Activated naive CD8-positive, alpha-beta T cell (primary cell): ENCODE data around the gene SPATA16.
"Not testable (repeated sequence)": the region's sequence is repeated elsewhere in the genome, so short reads cannot be mapped to it uniquely, and the experiment has no call there.

Experiments used
- H3K27ac Mint-ChIP-seq: one replicate; pipeline ENCODE4 v1.8.0; 2021; ENCODE audit warnings: mixed read lengths
- H3K27me3 Mint-ChIP-seq: one replicate; pipeline ENCODE4 v1.8.0; 2021; ENCODE audit warnings: mixed read lengths
- H3K36me3 Mint-ChIP-seq: one replicate; pipeline ENCODE4 v1.8.0; 2021; ENCODE audit warnings: mixed read lengths
- H3K4me1 Mint-ChIP-seq: one replicate; pipeline ENCODE4 v1.8.0; 2021; ENCODE audit warnings: low read depth, mixed read lengths
- H3K4me3 Mint-ChIP-seq: one replicate; pipeline ENCODE4 v1.8.0; 2021; ENCODE audit warnings: mild to moderate bottlenecking, mixed read lengths
- H3K9me3 Mint-ChIP-seq: one replicate; pipeline ENCODE4 v1.8.0; 2021; ENCODE audit warnings: low read depth, mixed read lengths

Gene SPATA16

GRCh38 chr3:172968646-172969045, 172.4 kb downstream of the SPATA16 start:
- no peaks in the 10 kb centered on the region for H3K4me1 Mint-ChIP-seq
- no peaks in the 10 kb centered on the region for H3K27me3 Mint-ChIP-seq
- H3K27ac Mint-ChIP-seq = no peak overlapping the region
- no peaks in the 10 kb centered on the region for H3K36me3 Mint-ChIP-seq
- H3K9me3 Mint-ChIP-seq = no peaks in the 10 kb centered on the region
- H3K4me3 Mint-ChIP-seq = no peak overlapping the region

DNA sequence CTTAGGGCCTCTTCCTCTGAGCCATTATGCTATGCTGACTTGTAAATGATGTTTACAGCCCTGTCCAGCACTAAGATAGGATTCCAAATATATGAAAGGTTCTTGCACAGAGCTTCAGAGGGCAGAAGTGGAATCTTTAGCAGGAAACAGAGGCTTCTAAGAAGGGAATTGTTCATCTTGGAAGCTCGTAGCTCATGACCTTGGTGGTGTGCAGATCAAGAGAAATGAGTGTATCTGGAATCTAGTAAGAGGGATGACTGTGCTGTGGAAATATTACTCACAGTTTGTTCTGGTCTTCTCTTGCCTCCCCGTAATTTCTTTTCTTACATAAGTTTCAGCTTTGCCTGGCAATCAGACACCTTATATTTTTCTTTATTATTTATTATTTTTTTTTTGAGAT, 175.8 kb downstream of the SPATA16 start:
- H3K27ac Mint-ChIP-seq = no peak overlapping the region

DNA sequence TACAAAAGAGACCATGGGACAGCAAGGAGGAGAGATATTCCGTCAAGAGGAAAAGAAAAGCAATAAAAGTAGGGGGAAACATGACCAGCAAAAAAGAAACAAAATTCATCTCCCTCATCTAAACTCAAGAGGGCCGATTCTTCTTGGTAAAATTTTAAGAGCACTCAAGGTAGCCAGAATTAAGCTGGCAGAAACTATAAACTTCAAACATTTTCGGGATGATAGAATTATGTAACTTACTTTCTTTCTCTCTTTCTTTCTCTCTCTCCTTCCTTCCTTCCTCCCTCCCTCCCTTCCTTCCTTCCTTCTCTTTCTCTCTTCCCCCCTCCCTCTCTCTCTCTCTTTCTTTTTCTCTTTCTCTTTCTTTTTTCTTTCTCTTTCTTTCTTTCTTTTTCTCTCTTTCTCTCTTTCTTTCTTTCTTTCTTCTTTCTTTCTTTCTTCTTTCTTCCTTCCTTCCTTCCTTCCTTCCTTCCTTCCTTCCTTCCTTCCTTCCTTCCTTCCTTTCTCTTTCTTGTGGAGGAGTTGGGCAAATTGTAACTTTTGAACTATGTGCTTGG, 180.3 kb downstream of the SPATA16 start:
- not testable (repeated sequence) for H3K4me3 Mint-ChIP-seq, H3K4me1 Mint-ChIP-seq, H3K27me3 Mint-ChIP-seq, H3K27ac Mint-ChIP-seq, H3K9me3 Mint-ChIP-seq, H3K36me3 Mint-ChIP-seq

More for the DNA sequence above, 175.8 kb downstream of the SPATA16 start:
- H3K9me3 Mint-ChIP-seq = no peaks in the 10 kb centered on the region
- no peaks in the 10 kb centered on the region for H3K36me3 Mint-ChIP-seq
- no peaks in the 10 kb centered on the region for H3K27me3 Mint-ChIP-seq
- no peak overlapping the region for H3K4me3 Mint-ChIP-seq
- no peaks in the 10 kb centered on the region for H3K4me1 Mint-ChIP-seq

DNA sequence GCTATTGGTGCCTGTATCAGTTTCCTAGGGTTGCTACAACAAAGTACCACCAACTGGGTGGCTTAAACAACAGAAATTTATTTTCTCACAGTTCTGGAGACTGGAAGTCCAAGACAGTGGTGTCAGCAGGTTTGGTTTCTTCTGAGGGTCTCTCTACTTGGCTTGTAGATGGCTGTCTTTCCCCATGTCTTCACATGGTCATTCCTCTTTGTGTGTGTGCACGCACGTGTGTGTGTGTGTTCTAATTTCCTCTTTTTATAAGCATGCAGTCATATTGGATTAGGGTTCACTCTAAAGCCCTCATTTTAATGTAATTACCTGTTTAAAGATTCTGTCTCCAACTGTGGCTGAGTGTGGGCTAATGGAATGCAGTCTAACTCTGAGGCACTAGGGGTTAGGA, 182.5 kb downstream of the SPATA16 start:
- Mint-ChIP-seq H3K4me1 (no peaks in the 10 kb centered on the region), H3K4me3 (no peak overlapping the region)

GRCh38 chr3:172953571-172953970, 187.5 kb downstream of the SPATA16 start:
- no peaks in the 10 kb centered on the region for H3K9me3 Mint-ChIP-seq
- H3K27me3 Mint-ChIP-seq = no peaks in the 10 kb centered on the region
- H3K36me3 Mint-ChIP-seq = no peaks in the 10 kb centered on the region
- no peak overlapping the region for H3K4me3 Mint-ChIP-seq
- no peaks in the 10 kb centered on the region for H3K4me1 Mint-ChIP-seq
- H3K27ac Mint-ChIP-seq = no peak overlapping the region

More for the DNA sequence above, 182.5 kb downstream of the SPATA16 start:
- Mint-ChIP-seq H3K27ac (no peak overlapping the region), H3K36me3 (no peaks in the 10 kb centered on the region), H3K27me3 (no peaks in the 10 kb centered on the region), H3K9me3 (no peaks in the 10 kb centered on the region)

DNA sequence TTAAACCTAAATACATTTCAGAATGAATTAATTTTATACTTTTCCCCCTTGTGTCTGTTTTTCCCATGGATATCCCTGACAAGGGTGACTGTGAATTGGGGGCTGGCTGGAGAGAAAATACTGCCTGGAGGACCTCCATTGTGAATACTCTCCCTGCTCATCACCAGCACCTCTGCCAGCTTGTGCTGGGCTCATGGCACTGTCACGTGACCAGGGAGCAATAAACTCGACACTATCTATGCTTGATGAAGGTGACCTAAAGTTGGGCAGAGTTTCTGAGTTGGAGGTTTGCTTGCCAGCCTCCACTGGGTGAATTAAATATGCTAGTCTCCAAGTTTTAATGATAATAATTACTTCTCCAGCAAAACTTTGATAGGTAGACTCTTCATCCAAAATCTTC, 189.5 kb downstream of the SPATA16 start:
- Mint-ChIP-seq H3K9me3 (peaks cover 3% of the 10 kb centered on the region), H3K4me1 (no peaks in the 10 kb centered on the region), H3K27me3 (no peaks in the 10 kb centered on the region), H3K27ac (no peak overlapping the region), H3K4me3 (no peak overlapping the region), H3K36me3 (no peaks in the 10 kb centered on the region)

- Mint-ChIP-seq H3K27ac (no peak overlapping the region), H3K9me3 (peaks cover 3% of the 10 kb centered on the region), H3K4me1 (no peaks in the 10 kb centered on the region), H3K36me3 (no peaks in the 10 kb centered on the region), H3K27me3 (no peaks in the 10 kb centered on the region), H3K4me3 (no peak overlapping the region)
These were observed 195.0 kb downstream of the SPATA16 start for GRCh38 chr3:172946061-172946460.

GRCh38 chr3:172939651-172940293, 201.3 kb downstream of the SPATA16 start:
- no peaks in the 10 kb centered on the region for H3K36me3 Mint-ChIP-seq
- H3K4me3 Mint-ChIP-seq = no peak overlapping the region
- H3K9me3 Mint-ChIP-seq = no peaks in the 10 kb centered on the region
- no peaks in the 10 kb centered on the region for H3K4me1 Mint-ChIP-seq
- no peak overlapping the region for H3K27ac Mint-ChIP-seq
- peaks cover 3% of the 10 kb centered on the region for H3K27me3 Mint-ChIP-seq

- H3K36me3 Mint-ChIP-seq = no peaks in the 10 kb centered on the region
- H3K27ac Mint-ChIP-seq = no peak overlapping the region
- H3K4me1 Mint-ChIP-seq = no peaks in the 10 kb centered on the region
- peaks cover 3% of the 10 kb centered on the region for H3K27me3 Mint-ChIP-seq
- H3K9me3 Mint-ChIP-seq = no peaks in the 10 kb centered on the region
- H3K4me3 Mint-ChIP-seq = no peak overlapping the region
These were observed 202.2 kb downstream of the SPATA16 start for GRCh38 chr3:172938788-172939187.

- Mint-ChIP-seq H3K4me1 (no peaks in the 10 kb centered on the region), H3K4me3 (no peak overlapping the region), H3K36me3 (no peaks in the 10 kb centered on the region)
These were observed 209.2 kb downstream of the SPATA16 start for GRCh38 chr3:172931746-172932285.

GRCh38 chr3:172929451-172929850, 211.6 kb downstream of the SPATA16 start:
- Mint-ChIP-seq H3K4me3 (no peak overlapping the region), H3K36me3 (no peaks in the 10 kb centered on the region), H3K9me3 (no peaks in the 10 kb centered on the region), H3K27me3 (peaks cover 2% of the 10 kb centered on the region), H3K4me1 (no peaks in the 10 kb centered on the region), H3K27ac (no peak overlapping the region)

More at GRCh38 chr3:172931746-172932285, 209.2 kb downstream of the SPATA16 start:
- Mint-ChIP-seq H3K9me3 (no peaks in the 10 kb centered on the region), H3K27ac (no peak overlapping the region), H3K27me3 (peaks cover 2% of the 10 kb centered on the region)

DNA sequence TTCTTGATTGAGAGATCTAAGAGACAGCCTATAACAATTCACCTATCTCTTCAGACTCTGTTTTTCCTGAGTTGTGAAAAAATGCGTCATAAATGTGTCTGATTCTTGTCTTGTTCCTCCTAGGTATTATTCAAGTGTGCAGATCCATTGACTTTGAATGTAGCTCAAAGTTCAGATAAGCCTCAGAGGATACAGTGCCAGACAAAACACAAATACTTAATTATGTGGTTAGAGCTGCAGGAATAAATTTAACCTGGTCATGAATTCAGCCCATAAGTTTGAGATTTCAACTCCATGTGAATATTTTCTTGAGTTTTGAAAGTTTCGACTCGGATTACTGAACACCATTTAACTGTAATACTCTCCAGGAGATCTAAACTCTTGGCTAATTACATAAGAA, 216.5 kb downstream of the SPATA16 start:
- Mint-ChIP-seq H3K27ac (no peak overlapping the region), H3K36me3 (no peaks in the 10 kb centered on the region), H3K4me3 (no peak overlapping the region), H3K4me1 (no peaks in the 10 kb centered on the region), H3K27me3 (peaks cover 1% of the 10 kb centered on the region), H3K9me3 (no peaks in the 10 kb centered on the region)

- Mint-ChIP-seq H3K4me3 (no peak overlapping the region), H3K4me1 (no peaks in the 10 kb centered on the region), H3K27ac (no peak overlapping the region), H3K36me3 (no peaks in the 10 kb centered on the region), H3K9me3 (no peaks in the 10 kb centered on the region), H3K27me3 (peaks cover 1% of the 10 kb centered on the region)
These were observed 221.7 kb downstream of the SPATA16 start for GRCh38 chr3:172919297-172919683.

DNA sequence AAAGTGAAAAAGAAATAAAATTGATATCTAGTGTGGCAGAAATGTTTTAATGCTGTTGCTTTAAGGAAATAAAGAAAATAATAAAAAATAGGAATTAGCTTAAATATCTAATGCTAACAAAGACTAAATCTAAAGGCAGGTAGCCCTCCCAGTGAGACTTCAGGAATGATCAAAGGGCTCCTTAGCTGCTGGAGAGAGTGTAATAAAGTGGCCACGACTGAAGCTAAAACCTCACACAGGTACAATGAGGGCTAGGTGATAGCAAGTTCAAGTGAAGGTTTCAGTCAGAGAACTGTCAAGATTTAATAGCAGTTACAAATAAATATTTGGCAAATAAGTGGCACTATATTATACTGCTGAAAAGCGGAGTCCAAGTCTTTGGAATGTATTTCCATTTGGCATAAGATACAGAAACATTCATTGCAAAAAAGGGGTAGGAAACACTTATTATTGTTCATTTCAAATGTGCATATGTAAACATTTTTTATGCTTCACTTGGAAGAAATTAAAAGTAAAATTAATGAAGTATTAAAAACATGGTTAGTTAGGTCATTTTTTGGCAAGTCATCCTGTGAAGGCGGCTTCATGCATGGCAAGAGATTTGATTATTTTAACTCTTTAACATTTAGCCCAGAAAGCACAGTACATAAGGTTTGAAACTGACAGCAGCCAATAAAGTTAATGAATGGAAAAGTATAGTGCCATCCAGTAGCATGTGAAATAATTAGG, 222.3 kb downstream of the SPATA16 start:
- Mint-ChIP-seq H3K27me3 (peaks cover 1% of the 10 kb centered on the region), H3K4me1 (no peaks in the 10 kb centered on the region), H3K27ac (no peak overlapping the region), H3K36me3 (no peaks in the 10 kb centered on the region), H3K9me3 (no peaks in the 10 kb centered on the region), H3K4me3 (no peak overlapping the region)

- Mint-ChIP-seq H3K4me1 (no peaks in the 10 kb centered on the region), H3K27me3 (peaks cover 3% of the 10 kb centered on the region), H3K4me3 (no peak overlapping the region), H3K27ac (no peak overlapping the region), H3K36me3 (no peaks in the 10 kb centered on the region), H3K9me3 (no peaks in the 10 kb centered on the region)
These were observed 222.9 kb downstream of the SPATA16 start for GRCh38 chr3:172918165-172918564.
